HG03097 (cell line): ENCODE data around the gene ELOB.

Experiments
- ATAC-seq: cut with Tn5 transposase; IDR thresholded peaks from one replicate; pipeline ENCODE4 v1.9.1; 2021; ENCODE audit not compliant: unreplicated experiment, low FRiP score

Gene ELOB

DNA sequence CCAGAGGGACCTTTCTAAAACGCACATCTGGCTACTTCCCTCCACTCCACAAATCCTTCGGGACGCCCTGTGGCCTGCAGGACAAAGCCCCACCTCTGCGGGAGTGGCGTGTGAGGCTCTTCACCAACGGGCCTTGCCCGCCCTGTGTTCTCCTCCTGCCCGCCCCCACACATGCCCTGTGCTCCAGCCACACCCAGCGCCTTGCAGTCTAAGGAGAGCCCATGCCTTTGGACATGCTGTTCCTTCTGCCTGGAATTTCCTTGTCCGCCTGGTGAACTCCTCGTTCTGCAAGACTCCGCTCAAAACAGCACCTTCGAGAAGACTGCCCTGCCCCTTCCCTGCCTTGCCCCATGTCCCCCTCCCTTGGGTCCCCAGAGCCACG, 7.4 kb downstream of the ELOB start:
- no peak for ATAC-seq

DNA sequence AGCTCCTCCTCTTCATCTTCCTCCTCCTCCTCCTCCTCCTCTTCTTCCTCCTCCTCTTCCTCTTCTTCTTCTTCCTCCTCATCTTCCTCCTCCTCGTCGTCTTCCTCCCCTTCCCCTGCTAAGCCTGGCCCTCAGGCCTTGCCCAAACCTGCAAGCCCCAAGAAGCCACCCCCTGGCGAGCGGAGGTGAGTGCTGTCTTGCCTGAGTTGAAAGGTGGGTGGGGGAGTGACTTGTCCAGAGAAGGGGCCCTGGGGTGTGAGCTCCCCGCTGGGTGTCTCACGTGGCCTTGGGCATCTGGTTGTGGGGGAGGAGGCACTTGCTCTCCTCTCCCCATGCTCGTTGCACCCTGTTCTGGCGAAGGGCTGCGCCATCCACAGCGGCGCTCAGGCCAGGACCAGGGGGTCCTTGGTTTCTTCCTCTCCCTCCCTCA, 8.0 kb downstream of the ELOB start:
- ATAC-seq, result no peak

DNA sequence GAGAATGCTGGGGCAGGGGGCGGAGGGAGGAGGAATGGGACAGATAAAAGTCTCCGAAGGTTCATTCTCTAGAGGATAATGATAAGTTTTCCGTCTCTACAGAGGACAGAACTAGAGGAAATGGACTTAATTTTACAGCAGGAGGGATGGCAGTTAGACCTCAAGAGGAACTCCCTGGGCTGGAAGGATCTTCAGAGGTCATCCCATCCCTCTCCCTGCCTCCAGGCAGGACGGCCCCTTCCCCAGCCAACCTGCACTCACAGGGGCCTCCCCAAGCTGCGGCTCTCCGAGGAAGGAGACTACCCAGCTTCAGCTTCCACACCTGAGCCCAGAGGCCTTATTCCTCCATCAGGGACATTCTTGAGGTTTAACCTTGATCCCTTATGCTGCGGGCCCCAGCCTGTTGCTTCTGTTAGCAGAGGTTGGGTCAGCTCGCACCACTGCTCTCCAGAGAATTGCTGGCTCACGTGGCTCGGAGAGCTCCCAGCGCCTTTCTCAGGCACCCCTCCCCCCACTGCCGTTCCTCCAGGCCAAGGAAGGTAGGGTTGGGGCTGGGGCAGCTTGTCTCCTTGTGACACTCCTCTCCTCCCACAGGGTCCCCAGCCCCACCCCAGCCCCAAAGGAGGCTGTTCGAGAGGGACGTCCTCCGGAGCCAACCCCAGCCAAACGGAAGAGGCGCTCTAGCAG, 8.5 kb downstream of the ELOB start:
- ATAC-seq, result no peak

DNA sequence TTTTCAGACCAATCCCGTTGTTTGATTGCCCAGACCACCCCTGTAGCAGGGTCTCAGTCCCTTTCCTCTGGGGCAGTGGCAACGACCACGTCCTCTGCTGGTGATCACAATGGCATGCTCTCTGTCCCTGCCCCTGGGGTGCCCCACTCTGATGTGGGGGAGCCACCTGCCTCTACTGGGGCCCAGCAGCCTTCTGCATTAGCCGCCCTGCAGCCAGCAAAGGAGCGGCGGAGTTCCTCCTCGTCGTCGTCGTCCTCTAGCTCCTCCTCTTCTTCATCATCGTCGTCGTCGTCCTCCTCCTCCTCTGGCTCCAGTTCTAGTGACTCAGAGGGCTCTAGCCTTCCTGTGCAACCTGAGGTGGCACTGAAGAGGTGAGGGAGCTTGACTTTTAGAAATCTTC, 9.2 kb downstream of the ELOB start:
- ATAC-seq, result no peak

DNA sequence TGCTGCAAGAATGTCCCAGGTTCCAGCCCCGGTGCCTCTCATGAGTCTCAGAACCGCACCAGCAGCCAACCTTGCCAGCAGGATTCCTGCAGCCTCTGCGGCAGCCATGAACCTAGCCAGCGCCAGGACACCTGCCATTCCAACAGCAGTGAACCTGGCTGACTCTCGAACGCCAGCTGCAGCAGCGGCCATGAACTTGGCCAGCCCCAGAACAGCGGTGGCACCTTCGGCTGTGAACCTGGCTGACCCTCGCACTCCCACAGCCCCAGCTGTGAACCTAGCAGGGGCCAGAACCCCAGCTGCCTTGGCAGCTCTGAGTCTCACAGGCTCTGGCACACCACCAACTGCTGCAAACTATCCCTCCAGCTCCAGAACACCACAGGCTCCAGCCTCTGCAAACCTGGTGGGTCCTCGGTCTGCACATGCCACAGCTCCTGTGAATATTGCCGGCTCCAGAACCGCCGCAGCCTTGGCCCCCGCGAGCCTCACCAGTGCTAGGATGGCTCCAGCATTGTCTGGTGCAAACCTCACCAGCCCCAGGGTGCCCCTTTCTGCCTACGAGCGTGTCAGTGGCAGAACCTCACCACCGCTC, 9.8 kb downstream of the ELOB start:
- ATAC-seq, result no peak

DNA sequence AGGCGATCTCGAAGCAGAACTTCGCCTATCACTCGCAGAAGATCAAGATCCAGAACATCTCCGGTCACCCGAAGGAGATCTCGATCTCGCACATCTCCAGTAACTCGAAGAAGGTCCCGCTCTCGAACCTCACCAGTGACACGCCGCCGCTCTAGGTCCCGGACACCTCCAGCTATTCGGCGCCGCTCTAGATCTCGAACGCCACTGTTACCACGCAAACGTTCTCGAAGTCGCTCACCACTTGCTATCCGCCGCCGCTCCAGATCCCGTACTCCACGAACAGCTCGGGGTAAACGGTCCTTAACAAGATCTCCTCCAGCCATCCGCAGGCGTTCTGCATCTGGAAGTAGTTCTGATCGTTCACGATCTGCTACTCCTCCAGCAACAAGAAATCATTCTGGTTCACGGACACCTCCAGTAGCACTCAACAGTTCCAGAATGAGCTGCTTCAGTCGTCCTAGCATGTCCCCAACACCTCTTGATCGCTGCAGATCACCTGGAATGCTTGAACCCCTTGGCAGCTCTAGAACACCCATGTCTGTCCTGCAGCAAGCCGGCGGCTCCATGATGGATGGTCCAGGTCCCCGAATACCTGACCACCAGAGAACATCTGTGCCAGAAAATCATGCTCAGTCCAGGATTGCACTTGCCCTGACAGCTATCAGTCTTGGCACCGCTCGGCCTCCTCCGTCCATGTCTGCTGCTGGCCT, 10.5 kb downstream of the ELOB start:
- no peak for ATAC-seq

DNA sequence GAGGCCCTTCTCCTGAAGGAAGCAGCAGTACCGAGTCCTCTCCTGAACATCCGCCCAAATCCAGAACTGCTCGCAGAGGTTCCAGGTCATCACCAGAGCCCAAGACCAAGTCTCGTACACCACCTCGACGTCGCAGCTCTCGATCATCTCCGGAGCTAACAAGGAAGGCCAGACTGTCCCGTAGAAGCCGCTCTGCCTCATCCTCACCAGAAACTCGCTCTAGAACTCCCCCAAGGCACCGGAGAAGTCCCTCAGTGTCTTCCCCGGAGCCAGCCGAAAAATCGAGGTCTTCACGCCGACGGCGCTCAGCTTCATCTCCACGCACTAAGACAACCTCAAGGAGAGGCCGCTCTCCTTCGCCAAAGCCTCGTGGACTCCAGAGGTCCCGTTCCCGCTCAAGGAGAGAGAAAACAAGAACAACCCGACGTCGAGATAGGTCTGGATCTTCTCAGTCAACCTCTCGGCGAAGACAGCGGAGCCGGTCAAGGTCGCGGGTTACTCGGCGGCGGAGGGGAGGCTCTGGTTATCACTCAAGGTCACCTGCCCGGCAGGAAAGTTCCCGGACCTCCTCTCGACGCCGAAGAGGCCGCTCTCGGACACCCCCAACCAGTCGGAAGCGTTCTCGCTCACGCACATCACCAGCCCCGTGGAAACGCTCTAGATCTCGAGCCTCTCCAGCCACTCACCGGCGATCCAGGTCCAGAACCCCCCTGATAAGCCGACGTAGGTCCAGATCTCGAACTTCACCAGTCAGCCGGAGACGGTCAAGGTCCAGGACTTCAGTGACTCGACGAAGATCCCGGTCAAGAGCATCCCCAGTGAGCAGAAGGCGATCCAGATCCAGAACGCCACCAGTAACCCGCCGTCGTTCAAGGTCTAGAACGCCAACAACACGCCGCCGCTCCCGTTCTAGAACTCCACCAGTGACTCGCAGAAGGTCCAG, 11.3 kb downstream of the ELOB start:
- ATAC-seq, result no peak

DNA sequence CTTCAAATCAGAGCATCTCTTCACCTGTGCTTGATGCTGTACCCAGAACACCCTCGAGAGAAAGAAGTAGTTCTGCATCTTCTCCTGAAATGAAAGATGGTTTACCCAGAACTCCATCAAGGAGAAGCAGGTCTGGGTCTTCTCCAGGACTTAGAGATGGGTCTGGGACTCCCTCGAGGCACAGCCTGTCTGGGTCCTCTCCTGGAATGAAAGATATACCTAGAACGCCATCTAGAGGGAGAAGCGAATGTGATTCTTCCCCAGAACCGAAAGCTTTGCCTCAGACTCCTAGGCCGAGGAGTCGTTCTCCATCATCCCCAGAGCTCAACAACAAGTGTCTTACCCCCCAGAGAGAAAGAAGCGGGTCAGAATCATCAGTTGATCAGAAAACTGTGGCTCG, 12.4 kb downstream of the ELOB start:
- ATAC-seq, result no peak

DNA sequence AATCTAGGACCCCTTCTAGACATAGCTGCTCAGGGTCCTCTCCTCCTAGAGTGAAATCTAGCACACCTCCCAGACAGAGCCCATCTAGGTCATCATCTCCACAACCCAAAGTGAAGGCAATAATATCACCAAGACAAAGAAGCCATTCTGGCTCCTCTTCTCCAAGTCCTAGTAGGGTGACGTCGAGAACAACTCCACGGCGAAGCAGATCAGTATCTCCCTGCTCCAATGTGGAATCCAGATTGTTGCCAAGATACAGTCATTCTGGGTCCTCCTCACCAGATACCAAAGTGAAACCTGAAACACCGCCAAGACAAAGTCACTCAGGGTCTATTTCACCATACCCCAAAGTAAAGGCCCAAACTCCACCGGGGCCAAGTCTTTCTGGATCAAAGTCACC, 13.9 kb downstream of the ELOB start:
- ATAC-seq, result no peak

DNA sequence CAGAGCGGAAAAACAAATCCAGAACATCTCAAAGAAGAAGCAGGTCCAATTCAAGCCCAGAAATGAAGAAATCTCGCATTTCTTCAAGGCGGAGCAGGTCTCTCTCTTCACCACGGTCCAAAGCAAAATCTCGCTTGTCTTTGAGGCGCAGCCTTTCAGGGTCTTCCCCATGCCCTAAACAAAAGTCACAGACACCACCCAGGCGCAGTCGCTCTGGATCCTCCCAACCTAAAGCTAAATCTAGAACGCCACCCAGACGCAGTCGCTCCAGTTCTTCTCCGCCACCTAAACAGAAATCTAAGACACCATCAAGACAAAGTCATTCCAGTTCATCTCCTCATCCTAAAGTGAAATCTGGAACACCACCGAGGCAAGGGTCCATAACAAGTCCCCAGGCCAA, 14.4 kb downstream of the ELOB start:
- no peak for ATAC-seq

DNA sequence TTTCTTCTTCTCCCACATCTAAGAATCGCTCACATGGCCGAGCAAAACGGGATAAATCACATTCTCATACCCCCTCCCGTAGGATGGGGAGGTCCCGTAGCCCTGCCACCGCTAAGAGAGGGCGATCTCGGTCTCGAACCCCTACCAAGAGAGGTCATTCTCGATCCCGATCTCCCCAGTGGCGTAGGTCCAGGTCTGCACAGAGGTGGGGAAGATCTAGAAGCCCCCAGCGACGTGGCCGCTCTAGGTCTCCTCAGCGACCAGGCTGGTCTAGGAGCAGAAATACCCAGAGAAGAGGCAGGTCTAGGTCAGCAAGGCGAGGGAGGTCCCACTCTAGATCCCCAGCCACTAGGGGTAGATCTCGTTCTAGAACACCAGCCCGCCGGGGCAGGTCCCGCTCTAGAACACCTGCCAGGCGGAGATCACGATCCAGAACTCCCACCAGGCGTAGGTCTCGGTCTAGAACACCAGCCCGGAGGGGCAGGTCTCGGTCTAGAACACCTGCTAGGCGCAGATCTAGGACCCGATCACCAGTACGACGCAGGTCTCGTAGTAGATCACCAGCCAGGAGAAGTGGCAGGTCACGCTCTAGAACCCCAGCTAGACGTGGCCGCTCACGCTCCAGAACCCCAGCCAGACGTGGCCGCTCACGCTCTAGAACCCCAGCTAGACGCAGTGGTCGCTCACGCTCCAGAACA, 15.0 kb downstream of the ELOB start:
- ATAC-seq, result no peak

DNA sequence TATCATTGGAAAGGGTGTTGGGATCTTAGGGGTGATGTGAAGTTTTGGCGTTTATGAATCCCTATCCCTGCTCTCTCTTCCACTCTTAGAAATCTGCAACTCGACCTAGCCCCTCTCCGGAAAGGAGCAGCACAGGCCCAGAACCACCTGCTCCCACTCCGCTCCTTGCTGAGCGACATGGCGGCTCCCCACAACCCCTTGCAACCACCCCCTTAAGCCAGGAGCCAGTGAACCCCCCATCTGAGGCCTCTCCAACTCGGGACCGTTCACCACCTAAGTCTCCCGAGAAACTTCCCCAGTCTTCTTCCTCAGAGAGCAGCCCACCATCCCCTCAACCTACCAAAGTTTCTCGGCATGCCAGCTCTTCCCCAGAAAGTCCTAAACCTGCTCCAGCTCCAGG, 15.6 kb downstream of the ELOB start:
- no peak for ATAC-seq

DNA sequence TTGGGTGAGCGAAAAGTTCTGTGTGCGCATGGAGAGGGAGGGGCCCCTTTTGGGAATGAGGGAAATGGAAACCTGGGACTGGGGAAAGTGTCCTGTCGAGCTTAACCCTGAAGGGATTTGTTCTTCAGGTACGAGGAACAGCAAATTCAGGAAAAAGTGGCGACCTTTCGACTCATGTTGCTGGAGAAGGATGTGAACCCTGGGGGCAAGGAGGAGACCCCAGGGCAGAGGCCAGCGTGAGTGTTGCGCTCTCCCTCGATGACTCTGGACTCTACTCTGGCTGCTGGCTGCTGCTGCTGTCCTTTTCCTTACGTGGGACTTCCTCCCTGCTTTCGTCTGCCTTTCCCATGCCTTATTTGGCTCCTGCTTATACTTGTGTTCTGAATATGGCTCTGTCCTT, 19.7 kb downstream of the ELOB start:
- ATAC-seq, result no peak

DNA sequence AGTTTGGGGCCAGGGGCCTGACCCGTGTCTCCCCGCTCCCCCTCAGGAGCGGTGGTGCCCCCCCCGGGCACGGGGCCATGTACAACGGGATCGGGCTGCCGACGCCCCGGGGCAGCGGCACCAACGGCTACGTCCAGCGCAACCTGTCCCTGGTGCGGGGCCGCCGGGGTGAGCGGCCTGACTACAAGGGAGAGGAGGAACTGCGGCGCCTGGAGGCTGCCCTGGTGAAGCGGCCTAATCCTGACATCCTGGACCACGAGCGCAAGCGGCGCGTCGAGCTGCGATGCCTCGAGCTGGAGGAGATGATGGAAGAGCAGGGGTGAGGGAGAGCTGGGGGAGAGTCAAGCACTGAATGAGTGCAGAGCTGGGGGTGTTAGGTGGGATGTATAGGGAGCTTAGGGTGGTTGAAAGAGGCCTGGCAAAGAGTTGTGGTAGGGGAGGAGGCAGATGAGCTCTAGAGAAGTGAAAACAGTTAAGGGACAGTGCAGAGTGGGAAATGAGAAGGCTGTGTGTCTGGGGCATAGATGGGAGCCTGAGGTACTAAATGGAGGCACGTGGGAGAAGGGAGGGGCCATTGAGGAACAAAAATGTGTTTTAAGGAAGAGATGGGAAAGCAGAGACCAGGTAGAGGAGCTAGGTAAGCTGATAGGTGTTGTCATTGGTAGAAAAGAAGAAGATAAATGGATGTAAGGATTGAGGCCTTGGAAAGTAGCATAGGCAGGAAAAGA, 20.6 kb downstream of the ELOB start:
- no peak for ATAC-seq

DNA sequence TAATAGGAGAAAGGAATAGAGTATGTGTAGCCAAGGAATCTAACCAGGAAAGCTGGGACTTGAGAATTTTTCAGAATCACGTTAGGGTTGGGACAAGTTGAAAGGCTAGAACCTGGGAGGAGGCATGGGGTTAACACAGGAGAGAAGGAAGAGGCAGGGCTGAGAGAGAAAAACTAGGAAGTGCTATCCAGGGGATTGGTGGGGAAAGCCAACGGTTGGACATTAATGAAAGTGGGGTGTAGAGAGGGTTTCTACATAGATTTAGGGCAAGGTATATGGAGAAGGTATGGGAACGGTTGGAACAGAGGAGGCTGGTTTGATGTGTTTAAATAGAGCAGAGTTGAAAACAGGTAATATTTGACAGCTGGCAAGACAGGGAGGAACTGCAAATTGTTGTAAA, 21.9 kb downstream of the ELOB start:
- no peak for ATAC-seq

DNA sequence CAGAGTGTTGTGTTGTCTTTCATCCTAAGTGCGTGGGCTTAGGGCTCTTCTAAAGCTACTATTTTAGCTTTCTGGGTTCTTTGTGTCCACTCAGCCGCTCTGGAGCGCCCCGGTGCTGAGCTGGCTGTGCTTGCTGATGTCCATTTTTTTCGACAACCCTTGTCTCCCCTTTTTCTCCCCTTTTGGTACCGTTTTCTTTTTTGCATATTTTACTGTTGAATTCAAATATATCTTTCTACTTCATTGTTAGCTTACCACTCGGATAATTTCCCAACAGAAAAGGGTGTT, 23.4 kb downstream of the ELOB start:
- ATAC-seq, result no peak

DNA sequence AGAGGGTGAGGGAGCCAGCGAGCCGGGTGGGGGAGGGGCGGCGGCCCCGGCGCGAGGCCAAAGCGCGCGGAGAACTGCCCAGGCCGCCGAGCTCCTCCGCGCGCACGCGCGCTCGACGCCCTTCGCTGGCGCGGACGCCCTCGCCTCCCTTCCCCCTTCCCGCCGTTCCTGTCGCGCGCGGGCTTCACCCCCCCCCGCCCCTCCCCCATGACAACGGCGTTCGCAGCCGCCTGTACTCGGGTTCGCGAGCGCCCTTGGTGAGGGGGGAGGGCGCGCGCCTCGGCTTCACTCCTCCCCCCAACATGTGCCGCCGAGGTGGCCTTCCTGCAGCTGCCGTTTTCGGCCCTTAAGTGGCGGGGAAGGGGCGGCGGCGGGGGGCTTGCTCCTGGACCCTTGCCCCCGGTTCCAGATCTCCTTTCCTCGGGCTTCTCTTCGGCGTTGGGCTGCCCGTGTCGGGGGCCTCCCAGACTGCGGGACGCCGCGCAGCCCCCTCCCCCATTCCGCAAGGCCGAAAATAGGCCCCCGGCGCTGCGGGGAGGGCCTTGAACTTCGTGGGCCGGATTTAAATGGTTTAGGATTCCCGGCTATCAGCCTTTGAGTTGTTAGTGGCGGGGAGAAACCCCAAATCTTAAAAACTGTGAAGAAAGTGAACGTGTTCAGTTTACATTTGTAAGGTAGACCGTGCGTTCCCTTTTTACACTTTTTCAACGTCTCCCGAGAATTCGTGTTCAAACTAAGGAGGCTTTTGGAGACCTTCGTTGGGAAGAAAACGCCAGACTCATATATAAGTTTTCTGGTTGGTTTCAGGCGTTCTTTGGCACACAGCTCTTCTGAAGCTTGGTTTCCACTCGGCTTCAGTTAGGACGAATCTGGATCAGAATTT, 24.0 kb downstream of the ELOB start:
- ATAC-seq, result peak; percentile 32

DNA sequence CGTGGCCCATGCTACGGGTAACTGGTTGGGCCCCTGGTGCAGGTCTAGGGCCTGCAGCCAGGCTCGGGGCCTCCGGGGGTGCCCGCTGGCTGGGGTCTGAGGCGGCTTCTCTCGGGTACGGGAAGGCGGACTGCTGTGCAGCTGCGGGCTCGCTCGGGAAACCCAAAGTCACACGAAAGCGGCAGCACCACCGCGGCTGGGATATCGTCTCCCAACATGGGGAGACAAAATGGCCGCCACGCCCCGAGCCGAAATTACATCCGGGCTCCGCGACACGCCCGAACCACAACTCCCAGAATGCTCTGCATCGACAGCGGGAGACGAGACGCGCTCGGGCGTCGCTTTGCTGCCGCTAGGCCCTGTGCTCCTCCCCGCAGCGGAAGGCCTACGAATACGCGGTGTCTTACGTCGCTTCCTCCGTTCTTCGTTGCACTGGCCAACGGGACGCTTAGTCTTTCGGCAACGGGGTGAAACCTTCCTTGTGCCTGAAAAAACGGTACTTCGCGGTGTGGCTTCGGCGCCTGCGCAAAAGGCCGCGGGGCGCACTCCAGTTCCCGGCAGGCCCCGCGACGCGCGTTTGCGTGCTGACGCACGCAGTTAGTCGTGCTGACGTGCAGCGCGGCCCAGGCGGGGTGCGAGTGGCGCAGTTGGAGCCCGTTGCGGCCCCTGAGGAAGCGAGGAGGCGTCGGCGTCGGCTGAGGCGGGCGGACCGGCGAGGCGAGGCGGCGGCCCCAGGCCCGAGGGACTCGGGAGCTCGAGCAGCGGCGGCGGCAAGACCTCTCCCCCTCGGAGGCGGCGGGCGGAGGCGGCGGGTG, 24.8 kb downstream of the ELOB start, which contains the start of gene SRRM2:
Gene SRRM2, plus strand, starts transcription at position 604 of the 815 bp plus-strand sequence. CDS start 3,727 bp downstream, outside the sequence.
- ATAC-seq, result peak; percentile 70
